Natural killer cell (primary cell): ENCODE measurements around the gene USP6NL. TPM values are rescaled to one million over a fixed set of nuclear protein-coding genes. Genes with fewer than 3 reads are reported as not detected.

ENCODE experiments used
- ATAC-seq, 3 donors: fragments of 150-1000 bp in 2 of 3; fragments of 200-7000 bp in 1 of 3; cut with Tn5 transposase; 1 replicate in 1 of 3; 2 replicates in 2 of 3; pipeline ENCODE4 v1.10.0; 2021; ENCODE audit warnings: mild to moderate bottlenecking in 2 of 3, moderate library complexity in 2 of 3
- DNase-seq, 2 donors: peaks; one replicate each; pipeline versions ENCODE4 v3.0.0 to v3.0.0-alpha.2; 2013 to 2021; ENCODE audit warnings: mixed read lengths in 1 of 2
- H3K27ac ChIP-seq: one replicate; pipeline ENCODE4 v1.5.1; 2013; ENCODE audit warnings: mild to moderate bottlenecking, low read length
- H3K27me3 ChIP-seq: one replicate; pipeline ENCODE4 v1.6.1; 2013; ENCODE audit warnings: low read length; ENCODE audit not compliant: control insufficient read depth, insufficient read depth
- H3K36me3 ChIP-seq: one replicate; pipeline ENCODE4 v1.6.1; 2013; ENCODE audit warnings: low read length; ENCODE audit not compliant: control insufficient read depth, insufficient read depth
- H3K4me1 ChIP-seq: one replicate; pipeline ENCODE4 v1.6.1; 2013; ENCODE audit warnings: low read length; ENCODE audit not compliant: control insufficient read depth, insufficient read depth
- H3K4me3 ChIP-seq: one replicate; pipeline ENCODE4 v1.5.1; 2013; ENCODE audit warnings: low read length
- H3K9me3 ChIP-seq: one replicate; pipeline ENCODE4 v1.6.1; 2013; ENCODE audit warnings: low read length; ENCODE audit not compliant: control insufficient read depth, insufficient read depth
- H3K27ac Mint-ChIP-seq, 2 donors: one replicate each; pipeline ENCODE4 v1.8.0; 2022; ENCODE audit warnings: mild to moderate bottlenecking in 2 of 2, mixed read lengths in 2 of 2, moderate library complexity in 1 of 2
- H3K27me3 Mint-ChIP-seq, 2 donors: one replicate each; pipeline ENCODE4 v1.8.0; 2022; ENCODE audit warnings: low read depth in 2 of 2, mixed read lengths in 2 of 2
- H3K36me3 Mint-ChIP-seq: one replicate; pipeline ENCODE4 v1.8.0; 2022; ENCODE audit warnings: mixed read lengths
- H3K4me1 Mint-ChIP-seq, 2 donors: one replicate each; pipeline ENCODE4 v1.8.0; 2022; ENCODE audit warnings: mixed read lengths in 2 of 2
- H3K4me3 Mint-ChIP-seq: one replicate; pipeline ENCODE4 v1.8.0; 2022; ENCODE audit warnings: mild to moderate bottlenecking, moderate library complexity, mixed read lengths
- H3K9me3 Mint-ChIP-seq, 2 donors: one replicate each; pipeline ENCODE4 v1.8.0; 2022; ENCODE audit warnings: mixed read lengths in 2 of 2
- WGBS: methylation state at CpG from one replicate; pipeline ENCODE4 v1.1.7; 2013; ENCODE audit warnings: missing lambda C conversion rate; ENCODE audit not compliant: insufficient coverage; 5-methylcytosine and 5-hydroxymethylcytosine counted together
- intact Hi-C: fragments of 100-400 bp; cut with micrococcal nuclease; formaldehyde crosslinking; loops from one replicate; pipeline ENCODE4 v1.14.2; 2022
- total RNA-seq, 4 donors: library from RNA; stranded (reverse); fragments of 120-200 nt in 1 of 4; gene quantifications; one replicate each; pipeline versions ENCODE4 v1.2.3 to v1.2.4, GENCODE V29; 2013 to 2022
- TF ChIP-seq, protein P1 (sequence below): fragments of 200-600 bp; IDR thresholded peaks from one replicate; pipeline ENCODE4 v1.8.0; 2022; ENCODE audit warnings: antibody characterized with exemption

The USP6NL gene
- total RNA-seq, 3 donors from 2014 or later (not counting 1 experiment from before 2014, with no cell fraction given) = 2.3 to 3.7 (median 2.5) TPM

DNA sequence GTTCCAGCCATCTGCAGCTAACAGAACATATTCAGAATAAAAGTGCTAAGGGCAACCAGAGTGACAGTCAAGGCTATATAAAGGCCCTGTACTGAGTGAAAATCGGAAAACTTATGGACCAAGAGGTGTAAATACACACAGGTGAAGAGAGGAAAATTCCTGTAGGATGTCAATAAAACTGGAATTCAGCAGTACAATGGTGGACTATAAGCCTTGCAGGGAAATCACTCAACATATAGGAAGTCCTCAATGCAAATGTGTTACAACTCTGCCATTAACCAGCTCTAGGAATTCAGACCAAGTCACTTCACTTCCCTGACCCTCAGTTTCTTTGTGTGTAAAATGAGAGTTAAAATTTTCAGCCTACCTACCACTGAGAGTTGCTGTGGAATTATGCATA, 7.7 kb downstream of the USP6NL start:
- intact Hi-C loops = no loop called here
- DNase-seq (no peak), ATAC-seq (no peak)

DNA sequence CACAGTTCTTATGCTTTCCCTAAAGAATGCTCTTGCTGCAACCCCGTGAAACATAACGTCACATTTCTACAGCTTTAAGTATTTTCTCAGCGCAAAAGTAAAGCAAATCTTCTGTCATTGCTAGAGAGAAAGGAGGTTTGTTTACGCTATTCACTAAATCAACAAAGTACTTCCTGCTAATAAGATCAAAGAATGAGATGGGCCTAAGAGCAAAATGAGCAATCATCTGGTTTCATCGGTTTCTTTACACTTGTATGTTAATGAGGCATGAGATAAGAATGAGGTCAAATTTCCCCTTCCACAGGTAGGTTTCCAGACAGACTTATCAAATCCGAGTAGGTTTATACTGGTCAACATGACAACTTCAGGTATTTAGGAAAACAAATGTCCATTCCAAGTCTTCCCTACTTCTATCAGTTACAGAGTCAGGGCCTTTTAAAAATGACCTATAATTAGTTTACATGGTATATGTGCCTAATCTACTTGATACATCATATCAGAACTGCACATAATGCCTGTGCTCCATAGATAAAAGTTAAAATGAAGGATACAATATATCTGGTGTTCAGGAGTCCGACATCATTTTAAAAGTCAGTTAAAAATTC, 8.4 kb downstream of the USP6NL start:
- TF ChIP-seq, protein P1, sequence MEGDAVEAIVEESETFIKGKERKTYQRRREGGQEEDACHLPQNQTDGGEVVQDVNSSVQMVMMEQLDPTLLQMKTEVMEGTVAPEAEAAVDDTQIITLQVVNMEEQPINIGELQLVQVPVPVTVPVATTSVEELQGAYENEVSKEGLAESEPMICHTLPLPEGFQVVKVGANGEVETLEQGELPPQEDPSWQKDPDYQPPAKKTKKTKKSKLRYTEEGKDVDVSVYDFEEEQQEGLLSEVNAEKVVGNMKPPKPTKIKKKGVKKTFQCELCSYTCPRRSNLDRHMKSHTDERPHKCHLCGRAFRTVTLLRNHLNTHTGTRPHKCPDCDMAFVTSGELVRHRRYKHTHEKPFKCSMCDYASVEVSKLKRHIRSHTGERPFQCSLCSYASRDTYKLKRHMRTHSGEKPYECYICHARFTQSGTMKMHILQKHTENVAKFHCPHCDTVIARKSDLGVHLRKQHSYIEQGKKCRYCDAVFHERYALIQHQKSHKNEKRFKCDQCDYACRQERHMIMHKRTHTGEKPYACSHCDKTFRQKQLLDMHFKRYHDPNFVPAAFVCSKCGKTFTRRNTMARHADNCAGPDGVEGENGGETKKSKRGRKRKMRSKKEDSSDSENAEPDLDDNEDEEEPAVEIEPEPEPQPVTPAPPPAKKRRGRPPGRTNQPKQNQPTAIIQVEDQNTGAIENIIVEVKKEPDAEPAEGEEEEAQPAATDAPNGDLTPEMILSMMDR = no peak
- intact Hi-C loops = no loop called here
- Histone ChIP-seq H3K27me3 (no peaks in the 10 kb centered on the region), H3K36me3 (no peaks in the 10 kb centered on the region), H3K4me3 (no peak overlapping the region), H3K4me1 (no peaks in the 10 kb centered on the region), H3K9me3 (no peaks in the 10 kb centered on the region), H3K27ac (peak overlapping the region; percentile 37)
- Mint-ChIP-seq H3K27me3 (peaks cover 0 to 4% of the 10 kb centered on the region in 2 donors), H3K36me3 (no peaks in the 10 kb centered on the region), H3K4me1 (no peaks in the 10 kb centered on the region), H3K27ac (no peak overlapping the region), H3K4me3 (no peak overlapping the region), H3K9me3 (no peaks in the 10 kb centered on the region)
- peak in 1 of 2 donors; percentile 21 for DNase-seq
- ATAC-seq = no peak
- WGBS = 63% methylated on average over 2 of the region's 7 CpGs

More for the DNA sequence above, 7.7 kb downstream of the USP6NL start:
- Histone ChIP-seq H3K9me3 (no peaks in the 10 kb centered on the region), H3K27ac (no peak overlapping the region), H3K36me3 (no peaks in the 10 kb centered on the region), H3K4me3 (no peak overlapping the region), H3K27me3 (no peaks in the 10 kb centered on the region), H3K4me1 (no peaks in the 10 kb centered on the region)
- H3K4me1 Mint-ChIP-seq = no peaks in the 10 kb centered on the region
- no peak overlapping the region for H3K4me3 Mint-ChIP-seq
- no peak overlapping the region for H3K27ac Mint-ChIP-seq
- H3K27me3 Mint-ChIP-seq = peaks cover 4 to 6% of the 10 kb centered on the region in 2 donors
- H3K36me3 Mint-ChIP-seq = no peaks in the 10 kb centered on the region
- TF ChIP-seq, protein P1 = no peak
- no peaks in the 10 kb centered on the region for H3K9me3 Mint-ChIP-seq
- 91% methylated on average over 1 of the region's 1 CpG for WGBS

DNA sequence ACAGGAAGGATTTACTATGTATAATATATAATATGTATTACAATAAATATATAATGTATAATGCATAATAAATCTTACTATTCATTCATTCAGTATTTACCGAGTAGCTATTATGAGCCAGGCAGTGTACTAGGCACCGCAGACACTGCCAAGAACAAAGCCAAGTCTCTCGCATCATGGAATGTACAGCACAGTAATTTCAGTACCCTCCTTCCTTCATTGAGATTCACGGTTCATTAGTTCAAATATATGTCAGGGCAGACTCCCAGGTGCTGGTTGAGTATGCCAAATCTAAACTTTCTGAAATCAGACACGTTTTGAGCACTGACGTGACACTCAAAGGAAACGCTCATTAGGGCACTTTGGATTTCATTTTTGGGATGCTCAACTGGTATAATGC, 9.1 kb downstream of the USP6NL start:
- Histone ChIP-seq H3K36me3 (no peaks in the 10 kb centered on the region), H3K27me3 (no peaks in the 10 kb centered on the region), H3K4me3 (no peak overlapping the region), H3K9me3 (no peaks in the 10 kb centered on the region), H3K27ac (no peak overlapping the region), H3K4me1 (no peaks in the 10 kb centered on the region)
- Mint-ChIP-seq H3K4me3 (no peak overlapping the region), H3K27me3 (peaks cover 0 to 4% of the 10 kb centered on the region in 2 donors), H3K36me3 (no peaks in the 10 kb centered on the region), H3K27ac (no peak overlapping the region), H3K9me3 (no peaks in the 10 kb centered on the region), H3K4me1 (no peaks in the 10 kb centered on the region)
- ATAC-seq (no peak), DNase-seq (no peak)
- WGBS = 71% methylated on average over 7 of the region's 7 CpGs
- intact Hi-C loops = no loop called here
- TF ChIP-seq, protein P1 = no peak

DNA sequence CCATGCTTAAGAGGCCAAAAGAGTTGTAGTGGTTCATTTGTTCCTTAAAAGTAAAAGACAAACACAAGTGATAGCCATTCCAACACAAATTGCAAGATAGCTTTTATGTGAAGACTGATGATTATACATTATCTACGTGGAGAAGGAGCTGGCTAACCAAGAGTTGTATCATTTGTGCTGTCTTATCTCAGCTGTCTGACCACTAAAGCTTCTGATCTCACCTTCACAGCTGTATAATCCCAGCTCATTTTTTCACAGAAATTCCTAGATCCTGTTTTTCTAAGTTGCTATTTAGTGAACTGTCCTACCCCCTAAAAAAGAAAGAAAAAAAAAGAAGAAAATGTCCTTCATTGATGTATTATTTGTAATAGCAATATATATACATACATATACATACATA, 9.8 kb downstream of the USP6NL start:
- no peak for ATAC-seq
- TF ChIP-seq, protein P1 = no peak
- DNase-seq = no peak
- Mint-ChIP-seq H3K36me3 (no peaks in the 10 kb centered on the region), H3K27me3 (peaks cover 0 to 4% of the 10 kb centered on the region in 2 donors), H3K27ac (no peak overlapping the region), H3K9me3 (no peaks in the 10 kb centered on the region), H3K4me3 (no peak overlapping the region), H3K4me1 (no peaks in the 10 kb centered on the region)
- H3K4me3 ChIP-seq = no peak overlapping the region
- WGBS = 67% methylated on average over 1 of the region's 1 CpG
- no peak overlapping the region for H3K27ac ChIP-seq
- no peaks in the 10 kb centered on the region for H3K9me3 ChIP-seq
- H3K36me3 ChIP-seq = no peaks in the 10 kb centered on the region
- no peaks in the 10 kb centered on the region for H3K4me1 ChIP-seq
- intact Hi-C loops = no loop called here
- no peaks in the 10 kb centered on the region for H3K27me3 ChIP-seq
